Globus pallidus (tissue), 1 donor: ENCODE measurements around the gene SPOCK1.
A peak's percentile ranks its signal among the peaks of the same experiment; 100 is the strongest.

Source experiments
- DNase-seq: peaks from one replicate; pipeline ENCODE4 v3.0.0-alpha.2; 2015; ENCODE audit warnings: low spot score

The SPOCK1 gene

GRCh38 chr5:137105351-137106035 lies 393.6 kb downstream of the SPOCK1 start:
- DNase-seq: no peak

- DNase-seq: no peak
Measured at GRCh38 chr5:137101544-137101943, 397.6 kb downstream of the SPOCK1 start.

- no peak for DNase-seq
Measured at GRCh38 chr5:137099651-137100050, 399.5 kb downstream of the SPOCK1 start.

GRCh38 chr5:137098663-137099062 lies 400.5 kb downstream of the SPOCK1 start:
- no peak for DNase-seq

- DNase-seq: no peak
Measured at GRCh38 chr5:137098238-137098637, 400.9 kb downstream of the SPOCK1 start.

GRCh38 chr5:137097203-137097602 lies 401.9 kb downstream of the SPOCK1 start:
- DNase-seq: no peak

GRCh38 chr5:137096149-137097103 lies 402.7 kb downstream of the SPOCK1 start:
- no peak for DNase-seq

GRCh38 chr5:137095597-137095996 lies 403.5 kb downstream of the SPOCK1 start:
- DNase-seq: no peak

- no peak for DNase-seq
Measured at GRCh38 chr5:137092831-137093230, 406.3 kb downstream of the SPOCK1 start.

- peak; percentile 46 for DNase-seq
Measured at GRCh38 chr5:137091472-137091871, 407.7 kb downstream of the SPOCK1 start.

GRCh38 chr5:137090721-137091120 lies 408.4 kb downstream of the SPOCK1 start:
- DNase-seq: no peak

- DNase-seq: no peak
Measured at GRCh38 chr5:137090151-137090550, 409.0 kb downstream of the SPOCK1 start.

- no peak for DNase-seq
Measured at GRCh38 chr5:137088175-137088574, 411.0 kb downstream of the SPOCK1 start.

GRCh38 chr5:137086342-137086741 lies 412.8 kb downstream of the SPOCK1 start:
- peak; percentile 18 for DNase-seq

GRCh38 chr5:137085206-137085605 lies 413.9 kb downstream of the SPOCK1 start:
- no peak for DNase-seq

GRCh38 chr5:137084016-137084415 lies 415.1 kb downstream of the SPOCK1 start:
- no peak for DNase-seq

- DNase-seq: no peak
Measured at GRCh38 chr5:137082951-137083350, 416.2 kb downstream of the SPOCK1 start.

GRCh38 chr5:137078171-137078665 lies 420.9 kb downstream of the SPOCK1 start:
- no peak for DNase-seq

GRCh38 chr5:137075163-137075970 lies 423.8 kb downstream of the SPOCK1 start:
- DNase-seq: no peak

- no peak for DNase-seq
Measured at GRCh38 chr5:137073189-137073588, 425.9 kb downstream of the SPOCK1 start.

GRCh38 chr5:137072361-137073115 lies 426.6 kb downstream of the SPOCK1 start:
- no peak for DNase-seq
